HPDE6-E6E7 (cell line): ENCODE data around the gene BCOR.

Experiments
- DNase-seq: peaks from one replicate; pipeline ENCODE4 v3.0.0; 2011; ENCODE audit warnings: missing footprints; ENCODE audit errors: extremely low spot score

The BCOR gene

DNA sequence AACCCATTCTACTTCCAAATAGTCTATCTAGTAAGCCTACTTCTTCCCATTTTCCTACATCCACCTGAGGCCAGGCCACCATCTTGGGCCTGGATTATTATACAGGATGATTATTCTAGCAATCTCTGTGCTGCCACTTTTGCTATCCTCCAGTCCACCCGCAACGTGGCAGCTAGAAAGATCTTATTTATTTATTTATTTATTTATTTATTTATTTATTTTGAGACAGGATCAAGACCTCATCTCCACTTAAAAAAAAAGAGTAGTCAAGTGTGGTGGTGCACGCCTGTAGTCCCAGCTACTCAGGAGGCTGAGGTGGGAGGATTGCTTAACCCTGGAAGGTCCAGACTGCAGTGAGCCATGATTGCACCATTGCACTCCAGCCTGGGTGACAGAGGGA, 15.2 kb upstream of the BCOR start:
- DNase-seq, result no peak

DNA sequence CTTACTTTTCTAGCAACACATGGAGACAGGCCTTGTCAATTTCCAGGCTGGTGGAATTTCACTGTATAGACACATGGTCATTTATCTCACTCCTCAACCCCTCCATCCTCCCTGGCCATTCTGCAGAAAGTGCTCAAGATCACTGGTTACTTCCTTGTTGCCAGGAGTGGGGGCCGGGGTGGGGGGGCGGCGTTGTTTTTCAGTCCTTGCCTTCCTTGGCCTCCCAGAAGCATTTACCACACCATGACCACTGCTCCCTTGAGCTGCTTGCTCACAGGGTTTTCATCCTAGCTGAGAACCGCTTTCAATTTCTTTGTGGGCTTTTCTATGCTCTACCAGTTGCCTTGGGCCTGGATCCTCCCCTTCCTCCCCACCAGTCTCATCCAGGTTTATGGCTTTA, 14.1 kb upstream of the BCOR start:
- no peak for DNase-seq

DNA sequence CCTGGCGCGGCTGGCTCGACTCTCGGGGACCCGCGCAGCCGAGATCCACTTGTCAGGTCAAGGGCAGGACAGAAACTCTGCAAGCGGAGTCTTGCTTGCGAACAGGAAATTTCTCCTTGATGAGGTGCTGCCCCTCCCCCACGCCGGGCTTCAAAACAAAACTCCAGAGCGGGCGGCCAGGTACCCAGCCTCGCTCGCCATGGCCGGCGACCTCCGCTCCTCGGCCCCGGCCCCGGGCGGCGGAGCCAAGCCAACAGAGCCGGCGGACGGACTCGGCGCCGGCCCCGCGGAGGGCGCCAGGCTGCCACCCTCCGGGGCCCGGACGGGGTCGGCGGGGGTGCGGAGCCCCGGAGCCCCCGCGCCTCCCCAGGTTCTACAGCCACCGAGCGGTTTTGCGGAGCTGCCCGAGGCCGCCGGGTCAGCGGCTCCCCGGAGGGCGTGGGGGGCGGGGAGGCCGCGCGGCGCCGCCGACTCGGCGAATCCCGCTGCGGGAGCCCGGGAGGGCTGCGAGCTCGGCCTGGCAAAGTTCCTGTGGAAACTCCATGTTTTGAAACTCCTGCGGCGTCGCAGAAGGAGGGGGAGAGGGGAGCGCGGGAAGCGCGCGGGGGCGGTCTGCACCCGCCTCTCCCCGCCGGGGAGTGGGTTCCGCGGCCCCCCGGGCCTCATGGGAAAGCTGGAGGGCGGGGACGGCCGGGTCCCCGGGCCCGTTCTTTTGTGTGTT, 11.7 kb upstream of the BCOR start:
- no peak for DNase-seq

DNA sequence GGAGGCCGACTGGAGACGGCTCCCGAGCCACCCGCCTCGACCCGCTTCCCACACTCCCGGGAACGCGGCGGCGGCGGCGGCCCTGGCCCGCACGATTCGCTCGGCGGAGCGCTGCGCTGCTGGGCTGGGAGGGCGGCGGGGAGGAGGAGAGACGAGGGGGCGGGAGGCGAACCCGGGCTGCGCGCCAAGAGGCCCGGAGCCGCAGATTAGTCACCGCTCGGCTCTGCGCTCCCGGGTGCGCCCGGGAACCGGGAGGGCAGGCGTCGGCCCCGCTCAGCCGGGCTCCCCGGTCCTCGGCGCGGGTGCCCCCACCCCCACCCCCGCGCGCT, 11.2 kb upstream of the BCOR start:
- DNase-seq, result no peak

DNA sequence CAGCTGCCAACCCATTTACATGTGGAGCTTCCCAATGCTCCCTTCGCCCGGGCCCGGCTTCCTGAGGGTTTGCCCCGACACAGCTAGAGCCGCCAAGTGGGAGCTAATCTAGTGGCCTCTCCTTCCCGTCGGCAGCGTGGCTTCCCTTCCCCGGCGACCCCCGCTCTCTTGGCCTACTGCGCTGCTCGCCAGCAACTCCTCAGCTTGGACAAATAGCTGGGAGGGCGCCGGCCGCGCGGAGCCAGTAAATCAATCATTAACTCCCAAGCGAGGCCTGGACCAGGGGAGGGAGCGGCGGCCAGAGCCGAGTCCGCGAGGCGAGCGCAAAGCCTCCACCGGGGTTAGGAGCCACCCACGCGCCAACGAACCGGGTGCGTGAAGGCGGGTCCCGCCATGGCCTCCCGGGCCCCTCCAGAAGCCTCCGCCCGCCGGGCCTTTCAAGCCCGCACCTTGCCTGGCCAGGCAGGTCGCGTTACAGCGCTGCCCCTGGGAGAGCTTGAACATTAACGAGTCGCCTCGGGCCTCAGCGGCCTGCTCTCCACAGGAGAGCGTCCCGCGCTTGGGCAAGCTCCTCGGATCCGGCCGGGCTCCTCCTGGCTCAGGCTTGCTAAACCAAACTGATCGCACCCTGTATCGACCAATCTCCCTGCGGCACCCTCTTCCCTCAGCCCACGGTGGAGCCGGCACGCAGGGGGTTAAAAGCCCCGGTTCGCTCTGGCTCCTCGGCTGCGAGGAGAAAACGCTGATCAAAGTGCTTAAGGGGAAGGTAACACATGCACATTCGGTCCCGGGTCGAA, 10.6 kb upstream of the BCOR start:
- no peak for DNase-seq

DNA sequence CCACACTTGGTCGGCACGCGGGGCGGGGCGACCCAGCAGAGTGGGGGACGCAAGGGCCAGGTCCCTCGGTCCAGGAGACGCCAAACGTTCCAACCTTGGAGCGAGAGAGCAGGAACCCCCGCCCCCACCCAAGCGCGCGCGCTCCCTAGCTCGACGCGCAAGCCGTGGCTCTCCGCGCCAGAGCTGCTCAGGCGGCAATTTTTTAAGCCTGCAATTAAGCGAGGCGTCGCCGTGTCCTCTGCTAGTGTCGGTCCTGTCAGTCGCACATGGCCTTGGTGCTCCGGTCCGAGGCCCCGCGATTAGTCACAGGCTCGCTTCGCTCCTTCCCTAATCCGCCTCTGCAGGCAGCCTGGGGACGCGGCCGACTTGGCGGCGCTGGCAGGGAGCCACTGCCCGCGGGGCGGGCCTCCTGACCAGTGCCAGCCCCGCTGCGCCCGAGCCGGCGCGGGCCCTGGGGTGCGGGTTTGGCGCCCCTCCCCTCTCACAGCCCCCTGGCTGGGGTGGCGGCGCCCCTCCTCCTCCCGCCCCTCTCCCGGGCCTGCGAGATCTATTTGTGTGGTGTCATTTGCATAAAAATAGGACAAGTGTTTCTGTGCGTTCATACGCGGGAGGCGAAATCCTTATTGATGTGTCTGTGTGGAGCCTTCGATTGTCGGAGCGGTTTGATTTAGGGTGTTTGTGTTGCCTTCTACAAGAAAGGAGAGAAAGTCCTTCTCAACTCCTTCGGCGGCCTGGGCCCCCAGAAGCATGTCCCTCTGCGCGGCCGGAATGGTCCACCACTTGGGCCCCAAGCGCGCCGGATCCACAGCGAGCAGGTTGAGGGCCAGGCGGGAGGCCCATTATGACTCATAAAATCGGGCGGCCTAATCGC, 9.8 kb upstream of the BCOR start:
- DNase-seq, result no peak

DNA sequence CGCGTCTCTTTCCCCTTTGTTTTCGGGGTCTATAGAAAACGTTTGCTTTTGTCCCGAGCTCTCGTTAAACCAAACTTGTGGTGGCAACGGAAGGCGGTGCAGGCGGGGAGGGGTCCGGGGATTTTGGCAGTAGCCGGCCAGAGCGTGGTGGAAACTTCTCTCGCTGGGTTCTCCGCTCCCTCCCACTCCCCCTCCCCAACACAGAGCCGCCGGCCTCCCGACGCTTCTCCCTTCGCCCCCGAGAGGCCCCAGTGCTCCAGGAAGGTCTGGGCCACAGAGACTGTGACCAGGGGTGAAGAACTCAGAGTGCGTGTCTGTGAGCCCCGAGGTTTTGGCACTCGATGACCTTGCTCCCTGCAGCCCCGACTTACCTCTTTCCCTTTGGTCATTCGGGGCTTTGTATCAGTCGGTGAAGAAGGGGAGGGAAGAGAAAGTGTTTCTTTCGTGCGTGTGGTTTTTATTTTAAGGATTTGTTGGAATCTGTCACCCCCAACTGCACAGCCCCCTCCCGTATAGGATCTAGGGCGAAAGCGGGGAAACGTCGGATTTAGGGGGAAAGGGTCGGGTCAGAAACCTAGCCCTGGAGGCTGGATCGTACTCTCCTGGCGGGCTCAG, 9.0 kb upstream of the BCOR start:
- no peak for DNase-seq

DNA sequence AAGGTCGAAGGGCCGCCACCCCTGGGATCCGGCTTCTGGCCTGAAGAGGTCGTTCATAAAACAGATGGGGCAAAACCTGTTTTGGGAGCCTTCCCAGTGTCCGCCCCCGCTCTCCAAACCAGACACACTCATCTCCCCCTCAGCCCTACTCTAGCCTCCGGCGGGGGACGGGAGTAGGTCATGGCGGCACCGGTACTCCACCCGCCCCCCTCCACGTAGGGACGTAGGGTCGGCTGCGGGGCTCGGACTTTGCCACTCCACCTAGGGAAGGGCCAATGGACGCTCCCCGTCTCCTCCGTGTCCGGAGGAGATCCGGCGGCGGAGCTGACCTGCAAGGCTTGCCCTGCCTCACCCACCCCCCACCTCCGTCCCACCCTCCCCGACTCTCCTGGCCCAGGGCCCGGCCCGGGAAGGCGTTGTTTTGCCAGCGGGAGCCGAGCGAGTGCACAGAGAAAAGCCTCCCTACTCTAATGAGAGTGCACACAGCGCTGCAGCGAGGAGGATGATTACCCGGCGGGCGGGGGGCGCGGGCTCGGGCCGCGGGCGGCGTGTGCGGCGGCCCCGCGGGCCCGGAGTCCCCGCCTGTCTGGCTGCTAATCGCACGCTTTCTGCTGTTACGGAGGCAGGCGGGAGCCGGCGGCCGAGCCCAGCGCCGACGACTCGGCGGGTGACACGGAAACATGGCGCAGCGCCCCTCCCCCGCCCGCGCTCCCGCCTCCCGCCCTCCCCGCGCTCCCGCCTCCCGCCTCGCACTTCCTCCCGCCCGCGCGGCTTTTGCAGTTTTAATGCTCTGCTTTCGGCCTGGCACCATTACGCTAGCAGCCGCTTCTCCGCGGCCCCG, 8.3 kb upstream of the BCOR start:
- no peak for DNase-seq

DNA sequence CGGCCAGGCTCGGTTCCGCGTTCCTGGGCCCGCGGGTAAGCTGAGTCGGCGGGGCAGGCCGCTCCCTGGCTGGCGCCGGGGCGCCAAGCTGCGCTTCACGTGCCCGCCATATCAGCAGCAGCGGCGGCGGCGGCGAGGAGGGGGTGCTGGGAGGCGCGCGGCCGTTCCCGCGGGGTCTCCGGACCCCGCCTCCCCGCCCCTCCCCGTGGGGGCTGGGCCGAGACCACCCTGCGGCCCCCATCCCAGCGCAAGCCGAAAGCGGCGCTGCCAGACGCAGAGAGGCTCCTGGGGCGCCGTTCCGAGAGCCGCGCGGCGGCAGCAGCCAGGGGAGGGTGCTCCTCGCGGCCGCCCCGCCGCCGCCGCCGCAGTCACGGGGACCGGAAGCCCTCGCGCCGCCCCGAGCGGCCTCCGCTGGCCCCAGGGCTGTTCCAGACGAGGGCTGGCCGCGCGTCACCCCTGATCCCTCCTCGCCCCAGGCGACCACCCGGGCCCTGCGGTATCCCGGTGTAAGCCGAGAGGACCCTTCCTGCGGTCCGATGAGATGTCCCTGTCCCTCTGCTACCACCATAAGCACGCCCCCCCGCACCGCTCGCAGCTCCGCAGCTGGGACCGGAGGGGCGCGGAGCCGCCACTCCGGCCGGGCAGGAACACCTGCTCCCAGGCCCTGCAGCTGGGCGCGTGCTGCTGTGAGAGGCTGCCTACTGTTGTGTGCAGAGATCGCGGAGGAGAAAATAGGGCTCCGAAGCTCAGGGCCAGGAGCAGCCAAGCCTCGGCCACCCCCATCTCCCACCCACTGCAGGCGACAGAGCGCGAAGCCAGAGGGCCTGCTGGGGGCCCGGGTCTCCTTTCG, 7.5 kb upstream of the BCOR start:
- no peak for DNase-seq

DNA sequence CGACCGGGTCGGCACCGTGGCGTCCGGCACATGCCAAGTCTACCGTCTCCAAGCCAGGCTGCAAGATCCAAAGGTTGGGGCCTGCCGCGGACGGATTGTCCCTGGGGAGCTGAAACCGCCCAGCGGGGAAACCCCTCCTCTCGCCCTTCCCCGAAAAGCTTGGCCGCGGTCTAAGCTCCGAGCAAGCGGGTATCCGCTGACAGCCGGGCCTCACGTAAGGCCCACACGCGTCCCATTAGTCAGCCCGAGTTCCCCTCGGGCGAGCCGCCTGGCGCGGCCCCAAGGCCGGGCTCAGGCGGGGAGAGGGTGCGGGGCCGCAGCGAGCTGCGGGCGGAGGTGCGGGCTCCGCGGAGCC, 6.8 kb upstream of the BCOR start:
- DNase-seq, result no peak

DNA sequence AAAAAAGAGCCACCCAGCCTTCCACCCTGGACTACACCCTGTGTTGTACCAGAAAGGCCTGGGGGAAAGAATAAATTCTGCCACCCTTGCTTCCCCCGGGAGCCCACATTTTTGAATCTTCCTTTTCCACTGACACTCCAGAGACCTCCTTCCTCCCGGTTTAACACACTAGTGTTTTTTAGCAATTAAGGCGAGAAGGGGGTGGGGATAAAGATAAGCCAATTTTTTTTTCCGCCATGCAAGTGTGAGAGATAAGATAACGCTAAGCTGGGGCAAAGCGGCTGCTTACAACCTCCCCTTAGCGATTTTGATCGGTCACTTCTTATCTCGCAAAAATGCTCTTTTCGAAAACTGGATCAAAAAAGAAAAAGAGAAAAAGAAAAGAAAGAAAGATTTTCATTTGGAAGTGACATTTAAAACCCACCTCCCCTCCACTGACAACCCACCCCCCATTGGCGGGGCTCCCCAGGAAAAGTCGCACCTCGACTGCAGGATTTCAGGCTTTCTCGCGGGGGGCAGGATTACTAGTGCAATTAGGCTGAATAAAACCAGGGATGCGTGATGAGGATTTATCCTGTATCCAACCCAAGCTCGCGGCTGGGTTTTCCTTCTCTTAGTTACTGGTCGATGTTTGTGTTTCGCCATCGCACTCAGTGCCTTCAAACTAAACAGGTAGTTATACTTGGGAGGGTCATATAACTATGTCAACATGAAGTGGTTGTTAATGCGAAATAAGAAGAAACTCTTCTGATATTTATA, 6.0 kb upstream of the BCOR start:
- DNase-seq, result no peak

DNA sequence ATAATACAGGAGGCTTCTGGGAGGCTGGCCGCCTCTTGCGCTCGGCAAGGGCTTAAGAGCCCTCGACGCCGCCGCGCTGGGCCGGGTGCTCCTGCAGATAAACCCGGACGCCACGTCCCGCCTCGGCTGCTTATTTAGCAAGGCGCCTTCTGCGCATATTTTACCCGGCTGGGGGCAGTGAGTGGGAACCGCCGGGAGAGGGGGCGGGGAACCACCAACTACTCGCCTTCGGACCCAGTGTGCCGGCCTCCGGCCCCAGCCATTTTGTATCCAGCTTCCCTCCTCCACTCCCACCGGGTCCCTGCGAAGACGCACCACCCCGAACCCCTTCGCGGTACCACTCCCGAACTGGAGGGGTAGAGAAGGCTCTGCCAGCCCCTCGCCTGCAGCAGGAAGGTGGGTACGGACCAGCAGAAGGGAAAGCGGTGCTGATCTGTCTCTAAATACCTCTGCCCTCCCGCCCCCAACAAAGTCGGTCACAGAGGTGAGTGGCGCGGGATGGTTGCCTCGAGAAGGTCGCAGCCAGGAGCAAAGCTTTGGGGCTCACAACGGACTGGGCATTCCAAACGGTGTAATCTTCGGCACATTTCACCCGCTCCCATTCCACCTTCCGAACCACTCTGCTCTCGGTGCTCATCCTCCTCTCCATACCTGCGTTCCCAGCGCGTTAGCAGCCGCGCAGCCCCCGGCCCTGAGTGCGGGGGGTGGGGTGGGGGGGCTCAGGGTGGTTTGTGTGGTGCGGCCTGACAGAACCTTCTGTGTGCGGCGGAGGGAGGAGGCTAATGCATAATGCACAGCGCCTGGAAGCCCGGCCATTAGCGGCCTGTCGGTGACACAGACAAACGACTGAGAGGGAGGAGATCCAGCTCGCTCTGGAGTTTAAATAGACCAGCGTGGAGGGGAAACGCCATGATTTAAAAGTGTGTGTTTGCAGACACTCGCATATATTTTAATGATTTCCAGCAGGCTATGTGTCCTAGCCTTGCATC, 4.9 kb upstream of the BCOR start:
- DNase-seq, result no peak

DNA sequence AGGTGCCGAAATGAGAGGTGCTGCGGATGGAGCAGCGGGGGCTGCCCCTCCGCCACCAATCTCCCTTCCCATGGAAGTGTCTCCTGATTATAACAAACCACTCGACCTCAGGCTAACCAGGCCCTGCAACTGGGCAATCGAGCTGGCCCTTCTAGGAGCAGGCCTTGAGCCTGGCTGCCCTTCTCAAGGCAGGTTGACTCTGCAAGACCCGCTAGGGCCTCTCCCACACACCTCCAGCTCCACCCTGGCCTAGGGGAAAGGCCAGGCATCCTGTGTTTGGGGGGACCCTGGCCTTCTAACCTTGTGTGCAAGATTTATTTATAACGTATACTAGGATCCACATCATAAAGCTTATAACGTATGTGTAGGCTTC, 3.7 kb upstream of the BCOR start:
- DNase-seq, result no peak

DNA sequence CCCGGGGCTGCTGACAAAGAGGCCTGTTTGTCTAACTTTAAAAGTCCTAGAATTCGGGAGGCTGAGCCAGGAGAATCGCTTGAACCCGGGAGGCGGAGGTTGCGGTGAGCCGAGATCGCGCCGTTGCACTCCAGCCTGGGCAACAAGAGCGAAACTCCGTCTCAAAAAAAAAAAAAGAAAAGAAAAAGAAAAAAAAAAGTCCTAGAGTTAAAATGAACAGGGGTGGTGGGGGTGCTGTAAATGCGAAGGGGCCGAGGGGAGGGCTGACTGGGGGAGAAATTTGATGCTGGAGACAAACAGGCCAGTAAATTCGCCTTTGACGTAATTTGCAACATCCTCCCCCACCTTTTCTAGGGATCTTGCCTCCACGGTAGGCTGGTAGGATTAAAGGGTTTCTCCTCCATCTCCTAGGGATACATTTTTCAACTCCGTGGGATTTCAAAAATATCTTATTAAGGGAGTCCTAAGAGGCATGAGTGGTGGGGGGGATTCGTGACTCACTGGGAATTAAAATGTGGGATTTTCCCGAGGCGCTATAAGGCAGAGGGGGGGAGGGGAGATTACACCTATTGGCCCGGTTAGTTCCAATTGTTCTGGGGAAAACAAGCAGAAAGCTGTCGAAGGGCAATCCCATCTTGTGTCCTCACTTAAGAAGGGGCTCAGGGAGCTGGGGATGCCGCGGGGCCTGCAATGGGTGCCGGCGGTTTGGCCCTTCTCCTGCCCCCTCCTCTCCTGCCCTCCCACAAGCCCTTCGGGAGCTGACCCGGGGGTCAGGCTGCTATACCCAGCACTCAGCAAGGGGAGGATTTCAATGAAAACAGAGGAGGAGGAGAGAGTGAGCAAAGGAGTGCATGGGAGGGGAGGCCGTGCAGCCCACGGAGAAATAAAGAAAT, 3.0 kb upstream of the BCOR start:
- no peak for DNase-seq

DNA sequence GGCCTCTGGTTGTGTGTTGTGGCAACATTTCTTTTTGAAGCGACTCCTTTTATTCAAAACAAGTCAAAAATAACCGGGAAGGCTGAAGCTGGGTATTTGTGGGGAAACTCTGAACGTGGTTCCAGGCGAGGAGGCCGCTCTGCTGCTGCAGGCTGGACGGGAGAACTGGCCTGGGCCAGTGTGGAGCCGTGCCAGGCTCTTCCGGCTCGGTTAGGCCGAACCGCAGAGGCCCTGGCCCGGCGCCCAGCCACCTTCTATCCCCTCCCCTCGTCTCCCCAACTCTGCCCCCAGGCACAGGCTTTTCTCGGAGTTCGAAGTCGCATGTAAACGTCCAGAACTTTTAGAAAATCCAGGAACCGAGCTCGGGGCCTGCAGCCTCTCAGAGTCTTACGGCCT, 2.4 kb upstream of the BCOR start:
- no peak for DNase-seq

DNA sequence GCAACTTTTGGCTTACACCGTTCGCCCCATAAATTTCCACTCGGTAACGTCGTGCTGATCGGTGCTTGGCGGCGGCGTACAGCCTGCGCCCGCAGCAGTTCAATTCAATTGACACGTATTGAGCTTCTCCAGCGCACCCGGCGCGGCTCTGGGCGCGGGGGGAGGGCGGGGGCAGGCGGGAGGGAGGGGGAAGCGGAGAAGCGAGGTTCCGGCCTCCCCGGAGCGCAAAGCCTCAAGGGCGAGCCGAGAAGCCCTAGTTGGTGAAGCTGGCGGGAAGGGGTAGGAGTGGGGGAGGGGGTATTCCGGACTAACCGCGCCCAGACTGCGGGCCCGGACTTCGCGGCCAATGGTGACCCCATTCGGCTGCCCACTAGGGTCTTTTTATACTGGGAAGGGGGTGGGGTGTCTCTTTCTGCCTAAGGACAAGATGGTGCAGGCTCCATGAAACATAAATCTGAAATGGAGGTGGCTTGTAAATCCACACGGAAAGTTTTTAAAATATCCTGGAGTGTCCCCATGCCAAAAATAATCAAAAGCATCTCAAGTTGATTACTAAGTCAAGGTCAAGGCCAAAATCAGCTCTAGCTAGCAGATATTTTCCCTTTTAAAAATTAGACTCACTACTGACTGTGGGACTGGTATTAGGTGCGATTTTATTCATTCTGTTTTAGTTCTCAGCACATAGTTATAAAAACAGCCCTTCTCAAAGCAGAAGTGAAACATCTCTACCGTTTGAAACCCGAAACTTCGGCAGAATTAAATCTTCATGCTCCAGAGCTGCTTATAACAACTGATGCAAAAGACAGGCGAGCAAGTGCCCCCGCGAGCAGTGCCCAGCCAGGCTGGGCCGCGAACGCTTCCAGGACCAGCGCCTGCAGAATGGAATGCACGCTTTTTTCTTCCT, 1.5 kb upstream of the BCOR start:
- DNase-seq, result no peak
